ENCODE measurements around the gene VPS8. TPM values are rescaled to one million over a fixed set of nuclear protein-coding genes. Genes with fewer than 3 reads are reported as not detected.

VPS8 gene
- total RNA-seq, 1 donor from 2014 or later, result 94.5 TPM

GRCh38 chr3:184796954-184797353, 15.0 kb upstream of the VPS8 start:
- Mint-ChIP-seq H3K4me1 (ENCODE audit: low read depth, unreplicated experiment) (peaks cover 5% of the 10 kb centered on the region), H3K36me3 (ENCODE audit: unreplicated experiment) (no peaks in the 10 kb centered on the region), H3K27me3 (ENCODE audit: unreplicated experiment) (peaks cover 4% of the 10 kb centered on the region), H3K27ac (ENCODE audit: unreplicated experiment) (no peak overlapping the region), H3K4me3 (ENCODE audit: unreplicated experiment) (no peak overlapping the region), H3K9me3 (ENCODE audit: unreplicated experiment) (peaks cover 1% of the 10 kb centered on the region)
- no peak for TF ChIP-seq CTCF (IDR thresholded peaks at IDR 0.05; ENCODE audit: partially characterized antibody, unreplicated experiment)
- no peak for DNase-seq

GRCh38 chr3:184798120-184798519, 13.8 kb upstream of the VPS8 start:
- Mint-ChIP-seq H3K9me3 (ENCODE audit: unreplicated experiment) (no peaks in the 10 kb centered on the region), H3K4me1 (ENCODE audit: low read depth, unreplicated experiment) (peaks cover 5% of the 10 kb centered on the region), H3K4me3 (ENCODE audit: unreplicated experiment) (no peak overlapping the region), H3K36me3 (ENCODE audit: unreplicated experiment) (no peaks in the 10 kb centered on the region), H3K27ac (ENCODE audit: unreplicated experiment) (no peak overlapping the region), H3K27me3 (ENCODE audit: unreplicated experiment) (peaks cover 4% of the 10 kb centered on the region)
- TF ChIP-seq CTCF (IDR thresholded peaks at IDR 0.05; ENCODE audit: partially characterized antibody, unreplicated experiment), result no peak
- DNase-seq, result no peak

- Mint-ChIP-seq H3K27ac (ENCODE audit: unreplicated experiment) (no peak overlapping the region), H3K4me1 (ENCODE audit: low read depth, unreplicated experiment) (peaks cover 5% of the 10 kb centered on the region), H3K36me3 (ENCODE audit: unreplicated experiment) (no peaks in the 10 kb centered on the region), H3K4me3 (ENCODE audit: unreplicated experiment) (no peak overlapping the region), H3K27me3 (ENCODE audit: unreplicated experiment) (peaks cover 4% of the 10 kb centered on the region), H3K9me3 (ENCODE audit: unreplicated experiment) (no peaks in the 10 kb centered on the region)
- TF ChIP-seq CTCF (IDR thresholded peaks at IDR 0.05; ENCODE audit: partially characterized antibody, unreplicated experiment), result no peak
- no peak for DNase-seq
These were observed 11.5 kb upstream of the VPS8 start for GRCh38 chr3:184800349-184800930.

- Mint-ChIP-seq H3K4me3 (ENCODE audit: unreplicated experiment) (no peak overlapping the region), H3K27me3 (ENCODE audit: unreplicated experiment) (peaks cover 4% of the 10 kb centered on the region), H3K9me3 (ENCODE audit: unreplicated experiment) (no peaks in the 10 kb centered on the region), H3K36me3 (ENCODE audit: unreplicated experiment) (no peaks in the 10 kb centered on the region), H3K4me1 (ENCODE audit: low read depth, unreplicated experiment) (peaks cover 5% of the 10 kb centered on the region), H3K27ac (ENCODE audit: unreplicated experiment) (no peak overlapping the region)
- DNase-seq, result no peak
- no peak for TF ChIP-seq CTCF (IDR thresholded peaks at IDR 0.05; ENCODE audit: partially characterized antibody, unreplicated experiment)
These were observed 10.7 kb upstream of the VPS8 start for GRCh38 chr3:184801241-184801785.

- no peak for TF ChIP-seq CTCF (IDR thresholded peaks at IDR 0.05; ENCODE audit: partially characterized antibody, unreplicated experiment)
- Mint-ChIP-seq H3K4me1 (ENCODE audit: low read depth, unreplicated experiment) (peaks cover 1% of the 10 kb centered on the region), H3K4me3 (ENCODE audit: unreplicated experiment) (no peak overlapping the region), H3K27ac (ENCODE audit: unreplicated experiment) (no peak overlapping the region), H3K36me3 (ENCODE audit: unreplicated experiment) (no peaks in the 10 kb centered on the region), H3K9me3 (ENCODE audit: unreplicated experiment) (no peaks in the 10 kb centered on the region), H3K27me3 (ENCODE audit: unreplicated experiment) (peaks cover 3% of the 10 kb centered on the region)
- no peak for DNase-seq
These were observed 9.8 kb upstream of the VPS8 start for GRCh38 chr3:184802150-184802549.

Measured in glutamatergic neuron (in vitro differentiated cells).